SKM-1 treated with dmso at 0.1 percent for 144 hours (cell line): ENCODE results near the gene PTPRJ.
A peak's percentile ranks its signal among the peaks of the same experiment; 100 is the strongest.
"Not testable (repeated sequence)": the region's sequence is repeated elsewhere in the genome, so short reads cannot be mapped to it uniquely, and the experiment has no call there.

ENCODE experiments used
- DNase-seq: peaks from one replicate; lab custom pipeline; 2025; ENCODE audit not compliant: unreplicated experiment; lab: John Stamatoyannopoulos, UW

Gene PTPRJ

DNA sequence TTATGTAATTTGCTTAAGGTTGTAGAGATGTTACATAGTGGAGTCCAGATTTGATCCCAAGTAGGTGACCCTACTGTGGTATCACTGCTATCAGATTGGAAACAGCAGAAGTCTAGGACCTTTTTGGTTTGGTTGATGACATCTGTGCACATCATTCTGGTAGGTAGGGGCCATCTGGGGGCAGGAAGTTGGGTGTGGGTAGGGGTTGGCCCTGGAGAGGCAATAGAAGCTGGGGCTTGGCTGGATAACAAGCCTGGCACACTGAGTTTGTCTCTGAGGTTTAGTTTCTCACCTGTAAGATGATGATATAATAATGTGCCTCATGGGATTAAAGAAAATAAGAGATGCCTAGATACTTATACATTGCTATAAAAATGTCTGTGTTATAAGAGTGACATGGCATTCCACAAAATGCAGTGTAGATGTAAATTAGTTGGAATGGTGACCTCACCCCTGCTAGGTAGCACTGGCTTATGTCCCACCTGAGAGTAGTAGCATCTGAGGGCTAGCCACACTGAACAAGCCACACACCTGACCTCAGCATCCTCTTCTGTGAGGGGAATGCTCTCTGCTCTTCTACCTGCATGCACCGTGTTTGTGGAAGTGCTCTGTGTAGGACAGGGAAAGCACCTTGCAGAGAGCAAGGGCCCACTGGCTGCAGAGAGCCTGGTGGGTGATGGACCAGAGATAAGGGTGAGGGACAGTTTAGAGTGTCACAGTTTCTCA lies 36.9 kb downstream of the PTPRJ start:
- DNase-seq, result no peak

DNA sequence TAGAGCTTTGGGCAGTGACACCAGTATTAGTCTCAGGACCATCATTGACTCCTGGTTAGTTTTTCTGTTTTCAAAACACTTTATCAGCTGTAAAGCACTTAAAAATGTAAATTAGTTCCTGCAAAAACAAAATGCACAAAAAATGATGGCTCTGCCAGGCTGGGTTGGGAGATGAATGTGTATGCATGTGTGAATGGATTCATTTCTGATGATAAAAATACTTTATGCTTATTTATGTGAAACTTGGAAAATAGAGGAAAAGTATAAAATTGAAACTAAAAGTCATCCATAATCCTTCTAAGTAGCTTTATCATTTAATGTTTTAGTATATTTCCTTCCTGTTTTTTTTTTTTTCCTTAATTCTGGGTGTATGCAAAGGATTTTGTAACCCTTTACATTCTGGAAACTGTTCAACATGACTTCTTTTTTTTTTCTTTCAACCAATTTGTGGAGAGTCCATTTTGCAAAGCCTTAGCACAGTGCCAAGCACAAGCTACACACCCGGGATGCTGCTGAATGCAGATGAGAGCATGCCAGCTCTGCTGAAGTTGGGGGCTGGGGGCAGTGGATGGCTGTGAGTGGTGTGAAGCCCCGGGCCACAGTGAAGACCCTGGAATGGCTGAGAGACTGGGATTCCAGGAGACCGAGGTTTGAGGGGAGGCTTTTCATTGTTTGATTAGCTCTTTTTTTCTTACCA lies 37.6 kb downstream of the PTPRJ start:
- no peak for DNase-seq

DNA sequence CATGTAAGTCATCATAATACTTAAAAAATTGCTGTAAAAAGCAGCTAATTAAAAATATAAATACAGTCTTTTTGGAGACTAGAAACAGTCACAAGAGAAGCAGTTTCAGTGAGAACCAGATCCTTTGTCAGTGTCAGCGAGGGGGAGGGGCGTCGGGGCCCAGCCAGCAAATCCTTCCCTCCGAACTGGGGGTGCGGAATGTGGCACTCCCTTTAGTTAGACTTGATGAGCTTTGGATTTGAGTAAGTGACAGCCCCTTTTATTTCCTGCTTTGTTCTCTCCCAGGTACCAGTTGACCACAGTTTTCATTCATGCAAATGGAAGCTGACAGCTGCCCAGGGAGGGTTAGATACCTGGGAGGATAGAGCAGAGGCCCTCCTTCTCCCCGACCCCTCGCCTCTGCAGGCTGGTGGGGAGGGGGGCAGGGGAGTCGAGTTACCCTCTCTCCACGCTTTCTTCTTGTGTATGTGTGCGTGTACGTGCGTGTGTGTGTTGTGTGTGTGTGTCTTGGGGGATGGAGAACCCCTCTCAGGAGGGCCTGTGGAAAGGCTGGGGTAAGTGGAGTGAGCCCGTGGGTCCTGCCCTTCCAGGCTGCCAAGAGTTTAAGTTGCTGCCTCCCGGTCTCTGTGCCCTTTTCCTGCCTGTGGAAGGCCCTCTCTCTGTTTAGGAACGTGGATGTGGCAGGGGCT lies 38.3 kb downstream of the PTPRJ start:
- DNase-seq, result no peak

DNA sequence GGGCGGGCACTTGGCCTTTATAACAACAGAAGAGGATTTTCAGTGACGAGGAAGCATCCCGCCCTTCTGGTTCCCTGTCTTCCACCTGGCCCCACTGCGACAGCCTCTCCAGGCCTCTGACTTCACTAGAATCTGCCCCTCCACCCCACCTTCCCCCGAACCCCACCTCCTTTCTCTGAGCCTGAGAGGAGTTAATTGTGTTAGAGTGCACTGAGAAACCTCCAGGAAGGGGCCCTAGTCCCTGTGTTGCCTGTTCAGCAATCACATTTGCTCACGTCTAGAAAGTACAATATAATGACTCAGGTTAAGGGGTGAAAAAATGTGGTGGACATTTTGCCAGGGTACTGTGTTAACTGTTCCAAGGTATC lies 38.8 kb downstream of the PTPRJ start:
- DNase-seq, result no peak

DNA sequence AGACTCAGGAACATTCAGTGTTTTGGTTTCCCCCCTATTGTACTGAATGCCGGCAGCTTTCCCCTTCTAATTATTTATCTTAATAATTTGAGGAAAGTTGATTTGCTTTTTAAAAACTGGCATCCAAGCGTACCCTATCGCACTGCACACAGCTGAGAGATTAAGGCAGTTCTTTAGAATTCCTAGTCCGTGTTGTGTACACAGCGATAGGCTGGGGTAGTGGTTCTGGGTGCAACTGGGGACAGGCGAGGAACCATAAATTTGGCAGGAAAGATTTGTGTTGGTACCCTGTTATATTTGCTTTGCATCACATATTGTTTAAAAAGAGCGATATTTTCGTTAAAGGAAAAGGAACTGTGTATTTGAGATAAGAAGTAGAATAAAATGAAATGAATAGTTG lies 39.2 kb downstream of the PTPRJ start:
- DNase-seq, result no peak

DNA sequence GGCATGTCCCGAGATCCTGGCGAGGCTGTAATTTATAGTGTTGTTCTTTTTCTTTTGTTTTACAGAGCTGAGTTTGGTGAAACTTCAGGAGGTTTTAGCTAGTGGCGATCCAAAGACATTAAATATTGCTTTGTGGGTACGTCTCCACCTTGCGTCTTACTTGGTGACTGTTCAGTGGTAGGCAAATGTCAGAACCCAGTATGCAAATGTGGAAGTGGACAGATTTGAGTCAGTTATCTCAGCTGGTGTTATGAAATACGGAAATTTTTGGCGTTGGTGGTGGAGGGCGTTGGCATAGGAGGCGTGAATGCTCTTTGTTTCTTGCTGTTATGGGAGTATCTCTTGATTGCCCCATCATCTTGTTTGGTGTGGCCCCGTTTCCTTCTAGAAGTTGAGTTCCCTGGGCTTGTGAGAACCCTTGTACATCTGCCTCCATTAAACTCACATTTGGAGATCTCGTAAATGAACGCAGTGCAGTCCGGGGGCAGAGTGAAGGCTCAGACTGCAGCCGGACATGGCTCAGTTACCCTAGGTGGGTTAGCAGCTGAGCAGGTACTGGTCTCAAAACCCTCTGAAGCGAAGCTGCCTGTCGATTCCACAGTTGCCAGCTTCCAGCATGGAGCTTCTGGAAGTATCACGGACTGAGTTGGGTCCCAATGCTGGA lies 39.9 kb downstream of the PTPRJ start:
- peak; percentile 95 for DNase-seq

DNA sequence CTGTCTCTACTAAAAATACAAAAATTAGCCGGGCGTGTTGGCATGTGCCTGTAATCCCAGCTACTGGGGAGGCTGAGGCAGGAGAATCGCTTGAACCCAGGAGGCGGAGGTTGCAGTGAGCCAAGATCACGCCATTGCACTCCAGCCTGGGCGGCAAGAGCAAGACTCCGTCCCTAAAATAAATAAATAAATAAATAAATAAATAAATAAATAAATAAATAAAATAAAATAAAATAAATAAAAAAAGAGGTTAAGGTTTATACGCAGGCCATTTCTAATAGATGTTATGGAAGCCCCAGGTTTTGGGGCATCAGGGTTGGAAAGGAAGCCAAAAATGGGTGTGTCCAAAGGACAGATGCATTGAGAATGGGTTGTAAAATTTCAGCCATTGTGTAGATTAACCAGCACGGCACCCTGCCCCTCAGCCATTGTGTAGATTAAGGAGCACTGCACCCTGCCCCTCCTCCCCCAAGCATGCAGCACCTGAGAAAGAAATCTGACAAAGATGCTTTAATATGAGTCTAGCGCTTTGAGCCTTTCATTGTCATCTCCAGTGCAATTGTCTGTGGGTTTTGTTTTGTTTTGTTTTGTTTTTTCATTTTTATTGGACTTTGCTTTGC lies 41.0 kb downstream of the PTPRJ start:
- not testable (repeated sequence) for DNase-seq

DNA sequence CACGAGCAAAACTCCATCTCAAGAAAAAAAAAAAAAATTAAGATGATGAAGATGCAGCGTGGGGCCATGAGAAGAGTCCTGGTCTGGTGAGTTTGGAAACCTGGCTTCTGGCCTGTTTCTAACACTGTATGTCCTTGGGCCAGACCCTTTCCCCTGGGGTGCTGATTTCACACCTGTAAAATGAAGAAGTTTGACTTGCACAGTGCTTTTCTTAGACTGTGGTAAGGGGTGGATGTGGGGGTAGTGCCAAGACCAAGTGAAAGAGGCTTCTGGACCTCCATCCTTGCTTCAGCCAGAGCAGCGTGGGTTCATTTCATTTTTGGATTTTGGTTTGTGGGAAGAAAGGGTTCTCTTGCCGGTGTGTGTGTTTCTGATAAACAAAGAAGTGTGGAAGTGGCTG lies 42.1 kb downstream of the PTPRJ start:
- no peak for DNase-seq

DNA sequence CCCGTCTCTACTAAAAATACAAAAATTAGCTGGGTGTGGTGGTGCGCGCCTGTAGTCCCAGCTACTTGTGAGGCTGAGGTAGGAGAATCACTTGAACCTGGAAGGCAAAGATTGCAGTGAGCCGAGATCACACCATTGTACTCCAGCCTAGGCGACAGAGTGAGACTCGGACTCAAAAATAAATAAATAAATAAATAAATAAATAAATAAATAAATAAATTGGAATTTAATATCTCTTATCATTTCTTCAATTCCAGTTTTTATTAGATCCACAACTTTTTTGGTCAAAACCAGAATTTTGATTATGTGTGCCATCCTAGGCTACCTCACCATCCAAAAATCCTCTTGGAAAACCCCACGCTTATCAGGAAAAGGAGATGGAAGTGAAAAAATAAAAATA lies 43.2 kb downstream of the PTPRJ start:
- not testable (repeated sequence) for DNase-seq

DNA sequence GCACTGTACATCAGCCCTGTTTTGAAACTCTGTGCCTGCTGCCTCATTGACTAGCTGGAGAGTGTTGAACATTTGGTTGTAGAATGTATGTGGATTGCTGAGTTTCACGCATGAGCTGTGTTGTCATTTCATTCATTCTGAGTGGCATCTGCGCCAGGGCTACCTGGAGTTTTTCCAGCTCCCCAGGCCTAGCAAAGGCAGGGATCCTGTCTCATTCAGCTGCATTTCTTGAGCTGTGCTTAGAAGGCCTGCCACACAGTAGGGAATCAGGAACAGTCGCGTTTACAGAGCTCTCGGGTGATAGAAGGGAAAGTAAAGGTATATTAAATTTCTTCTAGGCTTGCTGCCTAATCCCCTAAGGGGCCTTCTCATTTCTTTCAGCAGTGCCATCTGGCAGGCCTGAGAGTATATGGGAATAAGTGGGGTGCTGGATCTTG lies 44.3 kb downstream of the PTPRJ start:
- no peak for DNase-seq

DNA sequence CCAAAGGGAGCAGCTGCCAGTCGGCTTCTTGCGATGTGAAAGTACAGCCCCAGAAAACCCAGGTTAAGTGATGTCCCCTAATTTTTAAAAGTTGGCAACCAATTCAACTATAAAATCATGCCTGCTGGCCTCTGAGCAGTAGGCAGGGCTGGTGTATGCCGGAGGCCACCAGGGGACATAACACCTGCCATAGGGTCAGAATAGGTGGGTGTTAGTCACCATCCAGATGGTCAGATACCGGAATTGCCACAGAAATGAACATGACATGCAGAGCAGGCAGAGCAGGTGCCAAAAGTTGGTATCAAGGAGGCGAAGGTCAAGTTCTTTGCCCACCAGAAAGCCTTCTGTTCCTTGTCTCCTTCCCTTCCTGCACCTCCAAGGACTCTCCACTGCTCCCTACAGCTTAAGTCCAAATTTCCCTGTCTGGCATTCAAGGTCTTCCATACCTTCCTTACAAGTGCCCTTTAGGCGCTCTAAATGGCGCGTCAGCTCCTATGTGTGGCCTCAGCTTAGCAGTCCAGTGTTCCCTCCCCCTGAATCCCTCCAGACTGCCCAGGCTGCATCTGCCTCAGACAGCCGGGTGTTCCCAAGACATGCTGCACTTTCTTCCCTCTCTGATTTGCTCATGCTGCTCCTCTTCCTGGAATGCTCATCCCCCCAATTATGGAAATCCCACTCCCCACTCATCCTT lies 45.1 kb downstream of the PTPRJ start:
- no peak for DNase-seq

DNA sequence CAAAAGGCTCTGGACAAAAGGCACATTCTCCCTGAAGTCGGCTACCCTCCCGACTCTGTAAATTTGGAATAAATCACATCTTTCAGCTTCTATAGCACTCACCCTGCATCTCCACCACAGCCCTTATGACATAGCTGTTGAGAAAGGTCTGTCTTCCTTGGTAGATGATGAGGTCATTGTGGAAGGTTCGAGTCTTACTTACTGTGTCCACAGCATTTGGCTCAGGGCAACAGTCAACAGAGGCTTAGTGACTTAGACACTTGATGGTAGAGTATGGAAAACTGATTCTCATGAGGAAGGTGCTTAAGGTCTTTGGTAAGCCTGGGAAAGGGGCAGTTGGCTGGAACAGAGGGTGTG lies 45.6 kb downstream of the PTPRJ start:
- peak; percentile 25 for DNase-seq

DNA sequence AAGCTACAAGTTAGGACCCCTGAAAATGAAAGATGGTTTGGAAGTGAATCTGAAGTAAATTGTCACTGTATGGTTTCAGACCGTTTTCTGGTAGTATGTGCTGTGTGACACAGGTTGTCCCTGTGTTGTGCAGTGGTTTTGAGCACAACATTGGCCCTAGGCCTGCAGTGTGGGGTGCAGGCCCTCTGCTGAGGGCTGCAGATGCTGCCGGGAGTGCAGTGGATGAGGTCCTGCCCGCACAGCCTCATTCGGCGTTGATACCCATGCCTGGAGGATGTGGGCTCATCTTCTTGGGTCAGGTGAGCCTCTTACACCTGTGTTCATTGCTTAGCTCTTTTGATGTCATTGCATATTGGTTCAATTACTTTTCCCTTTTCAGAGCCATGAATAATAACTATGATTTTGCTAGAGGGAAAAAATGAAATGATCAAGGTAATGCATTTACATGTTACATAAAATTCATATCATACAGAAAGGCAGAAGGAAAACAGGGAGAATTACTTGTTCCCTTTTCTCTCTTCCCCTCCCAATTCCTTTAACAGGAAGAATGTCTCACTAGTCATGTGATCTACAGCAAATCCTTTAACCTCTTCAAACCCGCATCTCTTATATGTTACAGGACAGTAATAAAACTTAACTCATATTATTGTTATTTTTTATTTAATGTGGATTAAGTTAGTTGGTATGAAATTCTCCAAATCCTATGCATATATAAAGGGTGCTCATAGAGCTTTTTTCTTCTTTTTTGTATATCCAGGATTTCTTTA lies 48.7 kb downstream of the PTPRJ start:
- DNase-seq, result no peak

DNA sequence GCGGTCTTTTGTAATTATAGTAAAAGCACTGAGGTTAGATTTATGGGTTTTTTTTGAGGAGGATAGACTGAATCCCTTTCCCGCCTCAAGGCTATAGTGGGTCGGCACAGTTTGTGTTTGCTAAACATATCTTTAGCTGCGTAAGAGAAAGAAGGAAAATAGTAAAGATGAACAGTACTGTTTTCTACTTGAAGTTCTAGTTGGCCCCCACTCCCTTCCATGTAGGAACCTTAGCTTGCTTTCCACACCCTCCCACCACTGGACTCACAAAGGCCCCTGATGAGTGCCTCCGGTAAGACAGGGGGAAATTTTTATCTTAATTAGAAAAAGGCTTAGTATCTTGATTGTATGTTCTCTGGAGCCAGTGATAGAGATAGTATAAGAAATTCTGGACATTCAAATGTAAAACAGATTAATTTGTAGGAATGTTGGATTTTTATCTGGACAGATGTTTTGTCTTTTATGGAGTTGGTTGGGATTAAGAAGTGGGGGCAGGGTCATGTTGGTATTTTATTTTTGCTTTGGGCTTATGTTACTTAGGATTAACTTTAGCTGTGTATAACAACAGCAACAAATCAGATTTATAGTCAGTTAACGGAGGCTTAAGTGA lies 49.4 kb downstream of the PTPRJ start:
- no peak for DNase-seq

DNA sequence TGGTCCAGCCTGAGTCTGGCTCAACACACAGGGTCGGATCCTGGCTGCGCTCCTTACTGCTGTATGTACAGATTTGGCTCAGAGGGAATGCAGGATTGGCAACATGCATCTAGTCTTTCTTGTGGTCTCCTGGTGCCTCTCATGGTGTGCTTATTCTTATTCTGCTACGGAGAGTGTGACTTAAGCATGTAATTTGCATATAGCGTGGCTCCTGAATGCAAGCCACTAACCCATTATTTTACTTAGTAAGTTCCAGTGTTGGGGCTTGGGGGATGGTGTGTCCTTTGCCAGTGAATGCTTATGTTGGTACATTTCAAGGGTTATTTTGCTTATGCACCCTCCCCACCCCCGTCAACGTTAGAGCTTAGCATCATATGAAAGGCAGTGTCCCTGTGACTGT lies 51.2 kb downstream of the PTPRJ start:
- DNase-seq, result no peak

DNA sequence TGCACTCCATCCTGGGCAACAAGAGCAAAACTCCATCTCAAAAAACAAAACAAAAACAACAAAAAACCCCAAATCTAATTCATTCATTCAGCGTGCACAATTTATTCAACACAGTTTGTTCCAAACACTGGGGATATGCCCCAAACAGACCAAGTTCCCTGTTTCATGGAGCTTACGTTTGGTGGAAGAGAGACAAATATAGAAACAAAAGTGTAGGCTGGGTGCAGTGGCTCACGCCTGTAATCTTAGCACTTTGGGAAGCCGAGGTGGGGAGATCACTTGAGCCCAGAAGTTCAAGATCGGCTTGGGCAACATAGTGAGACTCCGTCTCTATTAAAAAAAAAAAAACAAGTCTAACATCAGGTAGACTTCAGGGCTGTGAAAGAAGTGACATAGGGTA lies 52.4 kb downstream of the PTPRJ start:
- DNase-seq, result no peak

DNA sequence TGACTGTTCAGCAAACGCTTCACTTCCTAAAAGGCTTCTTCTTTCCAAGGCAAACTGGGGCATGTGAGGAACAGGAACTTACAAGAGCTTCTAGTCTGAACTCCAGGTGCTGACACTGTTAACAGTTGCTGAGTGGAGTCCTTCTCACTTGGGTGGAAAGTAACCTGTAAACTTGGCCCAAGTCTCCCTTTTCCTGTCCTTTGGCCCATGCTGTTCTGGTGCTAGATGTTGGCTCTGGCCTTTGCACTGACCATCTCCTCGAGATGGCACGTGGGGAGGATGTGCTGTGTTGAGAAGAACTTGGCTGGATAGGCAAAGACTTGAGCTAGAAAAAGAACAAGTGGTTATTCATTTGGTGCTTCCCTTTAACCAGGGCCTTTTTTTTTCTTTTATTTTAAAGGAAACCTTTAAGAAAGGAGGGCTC lies 53.6 kb downstream of the PTPRJ start:
- DNase-seq, result peak; percentile 78

DNA sequence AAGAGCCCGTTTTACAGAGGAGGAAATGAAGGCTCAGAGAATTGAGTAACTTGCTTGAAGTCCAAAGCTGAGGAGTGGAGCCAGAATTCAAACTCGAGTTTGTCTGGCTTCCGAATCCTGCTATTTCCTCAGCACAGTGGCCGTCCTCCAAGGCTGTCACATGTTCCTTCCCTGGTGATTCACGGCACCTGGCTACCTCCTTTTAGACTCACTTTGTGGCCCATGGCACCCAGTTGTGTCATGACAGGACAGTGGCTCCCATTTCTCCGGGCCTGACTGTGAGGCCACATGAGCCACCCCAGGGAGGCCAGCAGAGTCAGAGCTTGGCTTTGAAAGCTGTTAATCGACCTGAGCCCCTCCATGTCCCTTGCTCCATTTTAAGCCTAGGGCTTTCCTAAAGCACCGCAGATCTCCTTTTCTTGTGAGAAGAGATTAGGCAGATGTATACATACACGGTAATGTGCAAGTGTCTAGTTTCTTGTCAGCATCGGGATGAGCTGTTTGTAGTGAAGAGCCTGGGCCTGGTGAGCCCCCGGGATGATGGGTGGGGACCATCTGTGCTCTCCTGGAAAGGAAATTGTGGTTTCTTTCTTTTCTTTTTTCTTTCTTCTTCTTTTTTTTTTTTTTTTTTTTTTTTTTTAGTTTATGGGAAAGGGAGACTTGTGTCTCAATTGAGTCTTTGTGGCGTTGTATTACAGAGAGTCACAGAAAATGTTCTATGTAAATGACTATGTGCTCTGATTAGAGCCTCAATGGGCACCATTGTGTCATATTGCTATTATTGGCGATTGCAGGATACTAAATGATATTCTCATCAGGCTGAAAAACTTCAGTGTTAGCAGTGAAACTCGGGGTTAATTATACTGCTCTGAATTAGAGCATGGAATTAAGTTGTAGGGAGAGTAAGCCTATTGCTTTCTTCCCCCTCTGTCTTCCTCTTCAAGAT lies 54.8 kb downstream of the PTPRJ start:
- no peak for DNase-seq
